ENCODE measurements around the gene GDI1.

GRCh38 chrX:154419688-154420401 is 17.1 kb upstream of the GDI1 start:
- no peak for TF ChIP-seq MAFK (IDR thresholded peaks at IDR 0.05; ENCODE audit: low read length)
- no peak for TF ChIP-seq CTCF (IDR thresholded peaks at IDR 0.05 in 2 of 3, conservative IDR thresholded peaks at IDR 0.05 in 1 of 3; ENCODE audit: insufficient read depth in 2 of 3, low read depth in 1 of 3, low read length in 3 of 3)
- no peak for TF ChIP-seq SLC30A9 (CRISPR knock-in tag; IDR thresholded peaks at IDR 0.05)
- no peak for TF ChIP-seq ZNF512 (tag; IDR thresholded peaks at IDR 0.05)
- TF ChIP-seq TEAD2 (tag; IDR thresholded peaks at IDR 0.05): no peak
- TF ChIP-seq EZH2 (IDR thresholded peaks at IDR 0.05; ENCODE audit: borderline replicate concordance, low read depth, low read length): no peak
- TF ChIP-seq BRD4 (IDR thresholded peaks at IDR 0.05): no peak
- TF ChIP-seq POLR2A (conservative IDR thresholded peaks at IDR 0.05): no peak
- no peak for TF ChIP-seq TEAD1 (CRISPR knock-in tag; IDR thresholded peaks at IDR 0.05)
